NCI-H1092 treated with DMSO at 0.1 percent for 48 hours (cell line): ENCODE measurements around the gene VENTX.

Experiments
- DNase-seq: peaks from one replicate; lab custom pipeline; 2025; lab: John Stamatoyannopoulos, UW

Gene VENTX

GRCh38 chr10:133235265-133235855 is 2.3 kb upstream of the VENTX start:
- DNase-seq = no peak

GRCh38 chr10:133235932-133236331 is 1.7 kb upstream of the VENTX start:
- no peak for DNase-seq

GRCh38 chr10:133236401-133237240 is 1.0 kb upstream of the VENTX start:
- no peak for DNase-seq

- no peak for DNase-seq
Measured at GRCh38 chr10:133237241-133237587, 441 bp upstream of the VENTX start.

GRCh38 chr10:133238466-133238804 is 780 bp downstream of the VENTX start:
- DNase-seq = no peak

GRCh38 chr10:133239990-133240389 is 2.3 kb downstream of the VENTX start:
- no peak for DNase-seq

- DNase-seq = no peak
Measured at GRCh38 chr10:133241501-133242205, 4.0 kb downstream of the VENTX start.

GRCh38 chr10:133242611-133243356 is 5.1 kb downstream of the VENTX start:
- DNase-seq = no peak

- no peak for DNase-seq
Measured at GRCh38 chr10:133243593-133243992, 5.9 kb downstream of the VENTX start.

GRCh38 chr10:133245439-133246235 is 8.0 kb downstream of the VENTX start:
- DNase-seq = no peak

- no peak for DNase-seq
Measured at GRCh38 chr10:133246236-133246626, 8.6 kb downstream of the VENTX start.

GRCh38 chr10:133247681-133248333 is 10.2 kb downstream of the VENTX start:
- no peak for DNase-seq

- DNase-seq = no peak
Measured at GRCh38 chr10:133248334-133248715, 10.7 kb downstream of the VENTX start.

- no peak for DNase-seq
Measured at GRCh38 chr10:133249094-133249780, 11.6 kb downstream of the VENTX start.

GRCh38 chr10:133249975-133250754 is 12.5 kb downstream of the VENTX start:
- DNase-seq = no peak

- no peak for DNase-seq
Measured at GRCh38 chr10:133251388-133252222, 13.9 kb downstream of the VENTX start.

GRCh38 chr10:133252223-133252552 is 14.5 kb downstream of the VENTX start:
- no peak for DNase-seq

- no peak for DNase-seq
Measured at GRCh38 chr10:133253361-133253955, 15.8 kb downstream of the VENTX start.
